ENCODE measurements around the gene TOPORS. TPM values are rescaled to one million over a fixed set of nuclear protein-coding genes. Genes with fewer than 3 reads are reported as not detected.
A peak's percentile ranks its signal among the peaks of the same experiment; 100 is the strongest.

TOPORS gene
- total RNA-seq, 1 experiment from 2014 or later = 26.1 TPM

- TF ChIP-seq ERG (CRISPR knock-in tag; IDR thresholded peaks at IDR 0.05) = no peak
- TF ChIP-seq KAT7 (CRISPR knock-in tag; IDR thresholded peaks at IDR 0.05; ENCODE audit: borderline replicate concordance) = 0 out of 2 replicates have a peak, but pooled peaks have one; percentile 37
- peak; percentile 91 for TF ChIP-seq SP1 (CRISPR knock-in tag; conservative IDR thresholded peaks at IDR 0.05)
- no peak for TF ChIP-seq RORB (CRISPR knock-in tag; IDR thresholded peaks at IDR 0.05)
- peak; percentile 98 for TF ChIP-seq CREM (CRISPR knock-in tag; IDR thresholded peaks at IDR 0.05)
- TF ChIP-seq ZNF532 (CRISPR knock-in tag; IDR thresholded peaks at IDR 0.05; ENCODE audit: borderline replicate concordance) = no peak
- TF ChIP-seq SMAD4 (CRISPR knock-in tag; IDR thresholded peaks at IDR 0.05) = no peak
- no peak for TF ChIP-seq ZNF219 (CRISPR knock-in tag; IDR thresholded peaks at IDR 0.05; ENCODE audit: borderline replicate concordance)
- no peak for TF ChIP-seq NFATC4 (CRISPR knock-in tag; IDR thresholded peaks at IDR 0.05)
- TF ChIP-seq NR1H2 (CRISPR knock-in tag; IDR thresholded peaks at IDR 0.05) = no peak
- no peak for TF ChIP-seq AR (CRISPR knock-in tag; IDR thresholded peaks at IDR 0.05)
- peak; percentile 81 for TF ChIP-seq SMAD3 (CRISPR knock-in tag; IDR thresholded peaks at IDR 0.05; ENCODE audit: borderline replicate concordance)
- 0 out of 2 replicates have a peak, but pooled peaks have one; percentile 32 for TF ChIP-seq ZNF317 (CRISPR knock-in tag; IDR thresholded peaks at IDR 0.05; ENCODE audit: borderline replicate concordance, low read depth)
- TF ChIP-seq FOXP1 (CRISPR knock-in tag; IDR thresholded peaks at IDR 0.05; ENCODE audit: borderline replicate concordance) = no peak; the same call in 1 of the 2 replicates
- TF ChIP-seq ZNF396 (CRISPR knock-in tag; IDR thresholded peaks at IDR 0.05; ENCODE audit: borderline replicate concordance) = no peak
- TF ChIP-seq ZNF263 (CRISPR knock-in tag; IDR thresholded peaks at IDR 0.05; ENCODE audit: low read depth) = no peak
- TF ChIP-seq TEAD4 (CRISPR knock-in tag; IDR thresholded peaks at IDR 0.05) = 0 out of 2 replicates have a peak, but pooled peaks have one; percentile 38
- no peak for TF ChIP-seq GTF2I (CRISPR knock-in tag; conservative IDR thresholded peaks at IDR 0.05)
- TF ChIP-seq E2F1 (CRISPR knock-in tag; IDR thresholded peaks at IDR 0.05) = no peak
- TF ChIP-seq NR2C2 (CRISPR knock-in tag; IDR thresholded peaks at IDR 0.05) = no peak
- peak; percentile 38; the same call in 1 of the 2 replicates for TF ChIP-seq USF1 (CRISPR knock-in tag; IDR thresholded peaks at IDR 0.05)
- TF ChIP-seq TEAD1 (CRISPR knock-in tag; IDR thresholded peaks at IDR 0.05) = peak; percentile 86
- TF ChIP-seq JUN (CRISPR knock-in tag; IDR thresholded peaks at IDR 0.05) = no peak
- TF ChIP-seq ZNF138 (CRISPR knock-in tag; conservative IDR thresholded peaks at IDR 0.05) = peak; percentile 47; the same call in 1 of the 2 replicates
- TF ChIP-seq ETV6 (CRISPR knock-in tag; IDR thresholded peaks at IDR 0.05) = peak; percentile 62; the same call in 1 of the 2 replicates
- TF ChIP-seq TCF7 (CRISPR knock-in tag; IDR thresholded peaks at IDR 0.05; ENCODE audit: low read depth) = no peak
- TF ChIP-seq ZMAT4 (CRISPR knock-in tag; IDR thresholded peaks at IDR 0.05) = no peak
- peak; percentile 92 for TF ChIP-seq FOXK1 (CRISPR knock-in tag; IDR thresholded peaks at IDR 0.05)
Observed at GRCh38 chr9:32572900-32573523, 20.6 kb upstream of the TOPORS start, which contains the start of gene NDUFB6 (continued).

Data from WTC11 (cell line).